Glutamatergic neuron (in vitro differentiated cells): ENCODE results near the gene DDHD1. TPM values are rescaled to one million over a fixed set of nuclear protein-coding genes. Genes with fewer than 3 reads are reported as not detected.

Experiments used
- DNase-seq: peaks from one replicate; pipeline ENCODE4 v3.0.0; 2022
- H3K27ac Mint-ChIP-seq: one replicate; pipeline ENCODE4 v1.8.0; 2020; ENCODE audit warnings: mild to moderate bottlenecking, mixed read lengths, inconsistent platforms; ENCODE audit not compliant: unreplicated experiment
- H3K27me3 Mint-ChIP-seq: one replicate; pipeline ENCODE4 v1.8.0; 2020; ENCODE audit warnings: mild to moderate bottlenecking, moderate library complexity, mixed read lengths, inconsistent platforms; ENCODE audit not compliant: unreplicated experiment
- H3K36me3 Mint-ChIP-seq: one replicate; pipeline ENCODE4 v1.8.0; 2020; ENCODE audit warnings: mild to moderate bottlenecking, mixed read lengths, inconsistent platforms; ENCODE audit not compliant: unreplicated experiment
- H3K4me1 Mint-ChIP-seq: one replicate; pipeline ENCODE4 v1.8.0; 2020; ENCODE audit warnings: mild to moderate bottlenecking, low read depth, mixed read lengths, inconsistent platforms; ENCODE audit not compliant: unreplicated experiment
- H3K4me3 Mint-ChIP-seq: one replicate; pipeline ENCODE4 v1.8.0; 2020; ENCODE audit warnings: mild to moderate bottlenecking, mixed read lengths, inconsistent platforms; ENCODE audit not compliant: unreplicated experiment
- H3K9me3 Mint-ChIP-seq: one replicate; pipeline ENCODE4 v1.8.0; 2020; ENCODE audit warnings: mild to moderate bottlenecking, moderate library complexity, mixed read lengths, inconsistent platforms; ENCODE audit not compliant: unreplicated experiment
- total RNA-seq: library from RNA; stranded (reverse); fragmentation: NEBNext Ultra II Directional; extraction: Animal tissue kit (Norgen Biotek cat#: 25700); gene quantifications from one replicate; pipeline ENCODE4 v1.2.1, GENCODE V29; 2021; ENCODE audit not compliant: unreplicated experiment
- TF ChIP-seq, protein P1 (sequence below): fragments of 200-600 bp; sonication (generic); IDR thresholded peaks from one replicate; pipeline ENCODE4 v1.5.0; 2021; ENCODE audit not compliant: partially characterized antibody, unreplicated experiment

The DDHD1 gene
- total RNA-seq, 1 donor from 2014 or later: 38.1 TPM

GRCh38 chr14:53032161-53032803, 120.8 kb downstream of the DDHD1 start:
- TF ChIP-seq, protein P1, sequence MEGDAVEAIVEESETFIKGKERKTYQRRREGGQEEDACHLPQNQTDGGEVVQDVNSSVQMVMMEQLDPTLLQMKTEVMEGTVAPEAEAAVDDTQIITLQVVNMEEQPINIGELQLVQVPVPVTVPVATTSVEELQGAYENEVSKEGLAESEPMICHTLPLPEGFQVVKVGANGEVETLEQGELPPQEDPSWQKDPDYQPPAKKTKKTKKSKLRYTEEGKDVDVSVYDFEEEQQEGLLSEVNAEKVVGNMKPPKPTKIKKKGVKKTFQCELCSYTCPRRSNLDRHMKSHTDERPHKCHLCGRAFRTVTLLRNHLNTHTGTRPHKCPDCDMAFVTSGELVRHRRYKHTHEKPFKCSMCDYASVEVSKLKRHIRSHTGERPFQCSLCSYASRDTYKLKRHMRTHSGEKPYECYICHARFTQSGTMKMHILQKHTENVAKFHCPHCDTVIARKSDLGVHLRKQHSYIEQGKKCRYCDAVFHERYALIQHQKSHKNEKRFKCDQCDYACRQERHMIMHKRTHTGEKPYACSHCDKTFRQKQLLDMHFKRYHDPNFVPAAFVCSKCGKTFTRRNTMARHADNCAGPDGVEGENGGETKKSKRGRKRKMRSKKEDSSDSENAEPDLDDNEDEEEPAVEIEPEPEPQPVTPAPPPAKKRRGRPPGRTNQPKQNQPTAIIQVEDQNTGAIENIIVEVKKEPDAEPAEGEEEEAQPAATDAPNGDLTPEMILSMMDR: no peak
- H3K4me3 Mint-ChIP-seq: no peak overlapping the region
- H3K27me3 Mint-ChIP-seq: no peaks in the 10 kb centered on the region
- peaks cover 2% of the 10 kb centered on the region for H3K36me3 Mint-ChIP-seq
- no peaks in the 10 kb centered on the region for H3K4me1 Mint-ChIP-seq
- H3K27ac Mint-ChIP-seq: no peak overlapping the region
- DNase-seq: no peak
- peaks cover 3% of the 10 kb centered on the region for H3K9me3 Mint-ChIP-seq

DNA sequence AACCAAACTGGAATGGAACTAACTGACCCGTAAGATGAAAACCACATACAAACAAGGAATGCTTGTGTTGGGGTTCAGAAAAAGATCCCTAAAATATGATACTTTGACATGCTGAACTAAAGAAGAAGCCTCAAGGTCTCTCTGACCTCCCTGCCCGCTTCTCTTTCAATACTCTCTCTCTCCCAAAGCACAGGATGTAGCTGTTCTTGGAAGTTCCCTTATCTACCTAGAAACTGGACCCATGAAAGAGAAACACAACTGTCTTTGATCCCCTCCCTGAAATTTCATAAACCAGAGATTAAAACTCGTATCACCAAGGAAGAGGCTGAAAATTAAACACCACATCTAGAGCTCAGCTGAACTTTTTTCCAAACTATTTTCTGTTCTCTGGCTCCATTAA, 125.6 kb downstream of the DDHD1 start:
- H3K9me3 Mint-ChIP-seq: peaks cover 5% of the 10 kb centered on the region
- DNase-seq: no peak
- H3K4me3 Mint-ChIP-seq: no peak overlapping the region
- TF ChIP-seq, protein P1: no peak
- no peaks in the 10 kb centered on the region for H3K27me3 Mint-ChIP-seq
- no peaks in the 10 kb centered on the region for H3K4me1 Mint-ChIP-seq
- H3K27ac Mint-ChIP-seq: no peak overlapping the region
- no peaks in the 10 kb centered on the region for H3K36me3 Mint-ChIP-seq

DNA sequence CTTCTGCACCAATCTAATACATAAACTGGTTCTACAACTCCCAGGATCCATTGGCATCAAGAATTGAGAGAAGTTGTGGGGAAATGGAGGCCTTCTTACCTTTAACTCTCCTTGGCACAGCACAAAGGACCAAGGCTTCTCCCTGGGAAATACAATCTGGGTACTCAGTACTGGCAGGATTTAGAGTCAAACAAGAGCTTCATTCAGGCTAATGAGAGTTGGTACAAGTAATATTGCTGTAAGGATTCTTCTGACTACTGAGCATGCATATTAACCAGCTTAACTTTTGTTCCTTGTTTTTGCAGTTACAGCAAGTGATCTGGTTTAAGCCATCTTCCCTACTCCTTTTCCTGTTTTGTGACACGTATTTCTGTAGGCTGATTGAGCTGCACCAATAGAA, 126.1 kb downstream of the DDHD1 start:
- no peaks in the 10 kb centered on the region for H3K4me1 Mint-ChIP-seq
- no peaks in the 10 kb centered on the region for H3K27me3 Mint-ChIP-seq
- TF ChIP-seq, protein P1: no peak
- no peak overlapping the region for H3K4me3 Mint-ChIP-seq
- no peak for DNase-seq
- peaks cover 5% of the 10 kb centered on the region for H3K9me3 Mint-ChIP-seq
- H3K27ac Mint-ChIP-seq: no peak overlapping the region
- no peaks in the 10 kb centered on the region for H3K36me3 Mint-ChIP-seq

- H3K27me3 Mint-ChIP-seq: no peaks in the 10 kb centered on the region
Observed at GRCh38 chr14:53023325-53023724, 129.8 kb downstream of the DDHD1 start.

DNA sequence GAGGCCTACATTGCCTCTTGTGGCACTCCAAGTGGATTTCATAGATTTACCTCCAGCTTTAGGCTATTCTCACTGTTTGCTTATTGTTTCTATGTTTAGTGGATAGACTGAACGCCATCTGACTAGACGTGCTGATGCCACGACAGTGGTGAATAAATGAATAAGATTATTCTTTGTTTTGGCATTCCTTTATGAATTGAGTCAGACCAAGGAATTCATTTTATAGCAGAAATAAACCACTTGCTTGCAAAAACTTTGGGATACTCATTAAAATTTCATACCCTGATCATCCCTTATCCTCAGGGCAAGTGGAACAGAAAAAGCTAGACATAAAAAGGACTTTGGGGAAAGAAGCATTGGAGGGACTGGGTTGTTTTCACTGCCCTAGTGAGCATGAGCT, 130.5 kb downstream of the DDHD1 start:
- Mint-ChIP-seq H3K27me3 (no peaks in the 10 kb centered on the region), H3K36me3 (no peaks in the 10 kb centered on the region), H3K9me3 (peaks cover 3% of the 10 kb centered on the region), H3K27ac (no peak overlapping the region), H3K4me3 (no peak overlapping the region), H3K4me1 (no peaks in the 10 kb centered on the region)
- no peak for DNase-seq
- TF ChIP-seq, protein P1: no peak

More at GRCh38 chr14:53023325-53023724, 129.8 kb downstream of the DDHD1 start:
- Mint-ChIP-seq H3K27ac (no peak overlapping the region), H3K9me3 (peaks cover 2% of the 10 kb centered on the region), H3K4me3 (no peak overlapping the region), H3K4me1 (no peaks in the 10 kb centered on the region), H3K36me3 (no peaks in the 10 kb centered on the region)
- no peak for DNase-seq
- TF ChIP-seq, protein P1: no peak
